GM23248 (cell line): Measurements from ENCODE around the gene TPCN1. TPM values are rescaled to one million over a fixed set of nuclear protein-coding genes. Genes with fewer than 3 reads are reported as not detected.
A peak's percentile ranks its signal among the peaks of the same experiment; 100 is the strongest.

Source experiments
- DNase-seq: peaks from one replicate; pipeline ENCODE4 v3.0.0-alpha.2; 2015
- H2AFZ ChIP-seq: fragments of 200-600 bp; sonication (generic); 2 replicates; pipeline ENCODE4 v1.6.1; 2016; ENCODE audit warnings: antibody characterized with exemption
- H3F3A ChIP-seq: fragments of 200-600 bp; sonication (generic); 2 replicates; pipeline ENCODE4 v1.6.1; 2016; ENCODE audit warnings: mild to moderate bottlenecking, antibody characterized with exemption, mixed run types; ENCODE audit not compliant: insufficient read depth
- H3K27ac ChIP-seq: fragments of 200-600 bp; sonication (generic); 2 replicates; pipeline ENCODE4 v1.5.1; 2016; ENCODE audit warnings: mild to moderate bottlenecking
- H3K27me3 ChIP-seq: fragments of 200-600 bp; sonication (generic); replicated peaks from 2 replicates; pipeline ENCODE4 v1.6.1; 2016; ENCODE audit warnings: mild to moderate bottlenecking; ENCODE audit not compliant: insufficient read depth
- H3K36me3 ChIP-seq: fragments of 200-600 bp; sonication (generic); 2 replicates; pipeline ENCODE4 v1.6.1; 2016; ENCODE audit warnings: low read depth, mild to moderate bottlenecking
- H3K4me1 ChIP-seq: fragments of 200-600 bp; sonication (generic); 2 replicates; pipeline ENCODE4 v1.6.1; 2016; ENCODE audit warnings: mild to moderate bottlenecking; ENCODE audit not compliant: insufficient read depth
- H3K4me2 ChIP-seq: fragments of 200-600 bp; sonication (generic); one replicate; pipeline ENCODE4 v1.6.1; 2016; ENCODE audit warnings: mild to moderate bottlenecking; ENCODE audit not compliant: unreplicated experiment
- H3K4me3 ChIP-seq: fragments of 200-600 bp; sonication (generic); 2 replicates; pipeline ENCODE4 v1.5.1; 2016; ENCODE audit warnings: mild to moderate bottlenecking
- H3K79me2 ChIP-seq: fragments of 200-600 bp; sonication (generic); 2 replicates; pipeline ENCODE4 v1.6.1; 2016; ENCODE audit warnings: mild to moderate bottlenecking; ENCODE audit not compliant: insufficient read depth
- H3K9ac ChIP-seq: fragments of 200-600 bp; sonication (generic); 2 replicates; pipeline ENCODE4 v1.6.1; 2016; ENCODE audit warnings: mild to moderate bottlenecking
- H3K9me2 ChIP-seq: fragments of 200-600 bp; sonication (generic); 2 replicates; pipeline ENCODE4 v1.6.1; 2016; ENCODE audit warnings: mixed run types, mild to moderate bottlenecking, moderate library complexity; ENCODE audit not compliant: insufficient read depth
- H3K9me3 ChIP-seq: fragments of 200-600 bp; sonication (generic); one replicate; pipeline ENCODE4 v1.6.1; 2017; ENCODE audit warnings: low read depth
- H4K20me1 ChIP-seq: fragments of 200-600 bp; sonication (generic); 2 replicates; pipeline ENCODE4 v1.6.0; 2016; ENCODE audit not compliant: insufficient read depth
- EZH2 ChIP-seq: fragments of 200-600 bp; sonication (generic); IDR thresholded peaks from 2 replicates; pipeline ENCODE4 v1.6.1; 2018; ENCODE audit warnings: antibody characterized with exemption, mild to moderate bottlenecking; ENCODE audit not compliant: insufficient read depth, poor library complexity, severe bottlenecking
- EZH2phosphoT487 ChIP-seq: fragments of 200-600 bp; sonication (generic); IDR thresholded peaks from 2 replicates; pipeline ENCODE4 v1.6.1; 2018; ENCODE audit warnings: antibody characterized with exemption, moderate library complexity, mild to moderate bottlenecking, low read depth; ENCODE audit not compliant: insufficient read depth
- WGBS, 2 experiments: methylation state at CpG; one replicate each; pipeline ENCODE4 v1.1.6; 2015 to 2017; ENCODE audit warnings: low lambda C conversion rate in 2 of 2, low coverage in 1 of 2; ENCODE audit errors: missing lambda C conversion rate in 2 of 2; 5-methylcytosine and 5-hydroxymethylcytosine counted together
- in situ Hi-C: fragments of 300-500 bp; cut with MboI; formaldehyde crosslinking; loops from 2 replicates; pipeline ENCODE4 v1.15.0; 2020
- polyA plus RNA-seq: library from polyadenylated mRNA; unstranded; fragments of >200 nt; fragmentation: Nextera tagmentation; extraction: Ambion mirVana; gene quantifications from 2 replicates; pipeline ENCODE4 v1.2.1, GENCODE V29; 2016
- total RNA-seq: library from RNA; depleted of rRNA; stranded (reverse); fragments of >200 nt; shearing (Covaris generic); gene quantifications from 2 replicates; pipeline ENCODE4 v1.2.3, GENCODE V29; 2014

The TPCN1 gene
- total and polyA plus RNA-seq, 2 experiments from 2014 or later, result 9.0 to 15.9 TPM

GRCh38 chr12:113196990-113197389, 24.3 kb upstream of the TPCN1 start:
- Histone ChIP-seq H3K9me3 (no peaks in the 10 kb centered on the region), H3K79me2 (no peaks in the 10 kb centered on the region), H3F3A (peaks cover 33% of the 10 kb centered on the region), H3K4me1 (peaks cover 22% of the 10 kb centered on the region), H3K4me3 (no peak overlapping the region), H4K20me1 (no peaks in the 10 kb centered on the region), H3K9ac (no peak overlapping the region), H3K4me2 (no peak overlapping the region), H2AFZ (no peak overlapping the region), H3K36me3 (0 out of 2 replicates have a peak, but pooled peaks cover 6% of the 10 kb centered on the region), H3K27ac (no peak overlapping the region), H3K9me2 (no peaks in the 10 kb centered on the region), H3K27me3 (no peaks in the 10 kb centered on the region)
- TF ChIP-seq EZH2phosphoT487 (no peak), EZH2 (no peak)
- DNase-seq, result peak; percentile 89
- WGBS, 2 experiments, result 4 to 8% methylated on average over 4 of the region's 4 CpGs
- in situ Hi-C loops, result loop anchor here (10.0 kb wide), 2 partner anchors 228 to 718 kb away; partner anchors contain the start of gene SDSL

- H3K27ac ChIP-seq, result no peak overlapping the region
- no peak overlapping the region for H3K4me3 ChIP-seq
- no peaks in the 10 kb centered on the region for H4K20me1 ChIP-seq
- no peaks in the 10 kb centered on the region for H3K9me2 ChIP-seq
- H3K4me2 ChIP-seq, result no peak overlapping the region
- no peak overlapping the region for H3K9ac ChIP-seq
- WGBS, 2 experiments, result 87 to 93% methylated on average over 8 of the region's 8 CpGs
- no peak for TF ChIP-seq EZH2phosphoT487
- TF ChIP-seq EZH2, result no peak
- H3K4me1 ChIP-seq, result peaks cover 22% of the 10 kb centered on the region
- H3K79me2 ChIP-seq, result no peaks in the 10 kb centered on the region
- in situ Hi-C loops, result loop anchor here (10.0 kb wide), 2 partner anchors 227 to 717 kb away; partner anchors contain the start of gene SDSL
- H3K27me3 ChIP-seq, result no peaks in the 10 kb centered on the region
- no peaks in the 10 kb centered on the region for H3K9me3 ChIP-seq
- H3F3A ChIP-seq, result peaks cover 27% of the 10 kb centered on the region
- no peaks in the 10 kb centered on the region for H3K36me3 ChIP-seq
- no peak overlapping the region for H2AFZ ChIP-seq
- DNase-seq, result no peak
These were observed 23.7 kb upstream of the TPCN1 start for GRCh38 chr12:113197518-113198077.

GRCh38 chr12:113198296-113198695, 23.0 kb upstream of the TPCN1 start:
- 52 to 56% methylated on average over 1 of the region's 1 CpG for whole genome bisulfite sequencing, 2 experiments
- no peak overlapping the region for H3K4me2 ChIP-seq
- no peaks in the 10 kb centered on the region for H4K20me1 ChIP-seq
- H3K9me3 ChIP-seq, result no peaks in the 10 kb centered on the region
- no peaks in the 10 kb centered on the region for H3K27me3 ChIP-seq
- H3K36me3 ChIP-seq, result no peaks in the 10 kb centered on the region
- H3K79me2 ChIP-seq, result no peaks in the 10 kb centered on the region
- H3K27ac ChIP-seq, result no peak overlapping the region
- peaks cover 22% of the 10 kb centered on the region for H3F3A ChIP-seq
- no peak for DNase-seq
- no peak overlapping the region for H2AFZ ChIP-seq
- H3K9me2 ChIP-seq, result no peaks in the 10 kb centered on the region
- in situ Hi-C loops, result loop anchor here (10.0 kb wide), 2 partner anchors 227 to 717 kb away; partner anchors contain the start of gene SDSL
- no peak overlapping the region for H3K4me3 ChIP-seq
- TF ChIP-seq EZH2phosphoT487 (no peak), EZH2 (no peak)
- no peak overlapping the region for H3K9ac ChIP-seq
- H3K4me1 ChIP-seq, result peaks cover 20% of the 10 kb centered on the region

GRCh38 chr12:113200021-113200797, 21.1 kb upstream of the TPCN1 start:
- Histone ChIP-seq H3K27me3 (no peaks in the 10 kb centered on the region), H3K4me3 (no peak overlapping the region), H3K4me2 (no peak overlapping the region), H3K27ac (no peak overlapping the region), H3K79me2 (no peaks in the 10 kb centered on the region), H3K9me3 (no peaks in the 10 kb centered on the region), H3F3A (peaks cover 5% of the 10 kb centered on the region; the same call in 1 of the 2 replicates), H3K9ac (no peak overlapping the region), H4K20me1 (no peaks in the 10 kb centered on the region), H2AFZ (no peak overlapping the region), H3K36me3 (no peaks in the 10 kb centered on the region), H3K4me1 (peaks cover 1% of the 10 kb centered on the region; the same call in 1 of the 2 replicates), H3K9me2 (no peaks in the 10 kb centered on the region)
- 79 to 87% methylated on average over 11 to 12 of the region's 12 CpGs for WGBS, 2 experiments
- TF ChIP-seq EZH2phosphoT487 (no peak), EZH2 (no peak)
- no peak for DNase-seq
- in situ Hi-C loops, result no loop called here
